Pulmonary artery endothelial cell (primary cell): Measurements from ENCODE around the gene HCCS. TPM values are rescaled to one million over a fixed set of nuclear protein-coding genes. Genes with fewer than 3 reads are reported as not detected.
A peak's percentile ranks its signal among the peaks of the same experiment; 100 is the strongest.

Experiments used
- DNase-seq: peaks from one replicate; pipeline ENCODE4 v3.0.0-alpha.2; 2011; ENCODE audit warnings: low read depth, low spot score
- total RNA-seq: library from RNA; depleted of rRNA; stranded (reverse); fragments of >200 nt; gene quantifications from 2 replicates; pipeline ENCODE4 v1.2.3, GENCODE V29; 2014

HCCS gene
- total RNA-seq: 38.9 and 39.3 TPM in 2 replicates

GRCh38 chrX:11111037-11111851, at the start of gene HCCS:
Gene HCCS, plus strand, starts transcription at chrX:11111332. Its CDS starts 729 bp downstream, at chrX:11112061.
- peak; percentile 22 for DNase-seq

- no peak for DNase-seq
These were observed 46.9 kb upstream of the HCCS start for GRCh38 chrX:11064276-11064675.

DNA sequence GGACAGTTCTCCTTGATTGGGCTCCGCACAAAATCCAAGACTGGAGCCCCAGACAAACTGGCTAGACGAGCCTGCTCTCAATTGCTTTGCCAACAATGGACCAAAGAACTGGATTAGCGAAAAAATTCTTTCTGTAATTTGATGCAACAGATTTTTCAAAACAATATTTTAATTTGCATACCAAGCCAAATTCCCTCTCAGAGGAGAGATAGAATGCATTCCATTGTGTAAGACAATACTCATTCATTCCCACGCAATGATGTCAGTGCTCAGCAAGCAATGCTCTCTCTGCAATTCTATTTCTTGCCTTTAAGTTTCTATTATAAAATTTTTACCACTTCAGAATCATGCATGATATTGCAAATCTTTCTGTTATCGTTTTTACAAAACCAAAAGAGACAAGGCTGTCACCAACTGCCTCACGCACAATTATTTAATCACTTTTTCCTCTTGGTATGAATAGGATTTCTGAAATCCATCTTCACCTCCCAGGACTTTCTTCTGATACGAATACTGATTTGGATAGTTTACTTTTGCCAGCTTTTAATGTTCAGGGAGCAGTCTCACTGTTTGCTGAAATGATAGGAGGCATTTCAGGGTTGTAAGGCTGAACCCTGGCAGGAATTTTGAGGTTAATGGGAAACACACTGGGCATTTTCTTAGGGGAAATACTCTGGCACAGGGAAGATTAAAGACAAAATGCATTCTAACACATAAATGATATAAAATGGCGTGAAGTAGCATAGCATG, 46.1 kb upstream of the HCCS start:
- no peak for DNase-seq

- DNase-seq: no peak
These were observed 44.3 kb upstream of the HCCS start for GRCh38 chrX:11066812-11067211.

GRCh38 chrX:11073381-11073780, 37.8 kb upstream of the HCCS start:
- no peak for DNase-seq

DNA sequence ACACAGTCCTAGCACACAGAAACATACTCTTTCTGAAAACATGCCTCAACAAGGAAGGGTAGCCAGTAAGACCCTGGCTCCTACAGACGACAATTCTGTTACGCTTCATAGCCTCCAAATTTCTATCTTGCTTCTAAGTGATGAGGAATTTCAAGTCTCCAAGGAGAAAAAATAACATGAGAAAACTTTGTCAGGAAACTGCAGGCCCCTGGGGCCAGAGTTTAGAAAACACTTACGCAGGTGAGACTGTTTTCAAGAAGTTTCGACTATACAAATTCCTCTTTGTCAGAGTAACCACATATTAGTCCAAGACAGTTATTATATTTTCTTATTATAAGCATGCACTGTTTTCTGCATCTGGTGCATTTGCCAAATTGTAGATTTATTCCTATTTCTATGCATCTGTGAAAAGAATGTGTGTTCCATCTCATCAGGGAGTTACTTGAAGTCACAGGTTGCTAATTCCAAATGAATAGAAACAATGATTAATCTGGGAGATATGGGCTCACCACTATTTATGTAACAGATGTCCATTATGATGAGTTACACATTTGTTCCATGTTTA, 30.3 kb upstream of the HCCS start:
- DNase-seq: no peak

- DNase-seq: no peak
These were observed 29.6 kb upstream of the HCCS start for GRCh38 chrX:11081511-11081910.

DNA sequence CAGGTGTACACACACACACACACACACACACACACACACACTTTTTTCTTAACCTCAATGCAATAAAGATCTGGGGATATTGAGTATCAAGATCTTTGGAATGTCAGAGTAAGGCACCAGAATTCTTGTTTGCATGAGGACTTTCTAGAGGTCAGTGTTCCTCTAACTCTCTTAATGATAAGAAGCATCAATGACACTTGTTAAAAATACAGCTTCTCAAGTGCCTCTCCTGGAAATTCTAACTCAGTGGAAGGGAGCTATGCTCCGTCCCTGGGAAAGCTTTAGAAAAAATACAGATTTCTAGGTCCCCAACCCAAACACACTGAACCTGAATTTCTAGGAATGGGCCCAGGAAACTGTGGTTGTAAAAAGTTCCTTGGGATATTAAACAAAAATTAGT, 25.8 kb upstream of the HCCS start:
- DNase-seq: no peak

DNA sequence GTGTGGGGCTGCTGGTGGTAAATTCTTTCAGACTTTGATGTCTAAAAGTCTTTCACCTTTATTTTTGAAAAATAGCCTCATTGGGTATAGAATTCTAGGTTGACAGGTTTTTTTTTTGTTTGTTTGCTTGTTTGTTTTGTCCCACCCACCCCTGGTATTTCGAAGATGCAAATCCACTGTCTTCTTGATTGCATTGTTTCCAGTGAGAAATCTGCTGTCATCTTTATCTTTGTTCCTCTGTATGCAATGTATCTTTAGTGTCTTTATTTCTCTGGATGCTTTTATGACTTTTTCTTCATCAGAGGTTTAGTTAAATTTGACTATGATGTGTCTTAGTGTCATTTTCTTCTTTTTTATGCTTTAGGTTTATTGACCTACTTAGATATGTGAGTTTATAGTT, 21.3 kb upstream of the HCCS start:
- DNase-seq: no peak

GRCh38 chrX:11097933-11098332, 13.2 kb upstream of the HCCS start:
- DNase-seq: no peak

- DNase-seq: no peak
These were observed 11.7 kb upstream of the HCCS start for GRCh38 chrX:11099465-11099864.

DNA sequence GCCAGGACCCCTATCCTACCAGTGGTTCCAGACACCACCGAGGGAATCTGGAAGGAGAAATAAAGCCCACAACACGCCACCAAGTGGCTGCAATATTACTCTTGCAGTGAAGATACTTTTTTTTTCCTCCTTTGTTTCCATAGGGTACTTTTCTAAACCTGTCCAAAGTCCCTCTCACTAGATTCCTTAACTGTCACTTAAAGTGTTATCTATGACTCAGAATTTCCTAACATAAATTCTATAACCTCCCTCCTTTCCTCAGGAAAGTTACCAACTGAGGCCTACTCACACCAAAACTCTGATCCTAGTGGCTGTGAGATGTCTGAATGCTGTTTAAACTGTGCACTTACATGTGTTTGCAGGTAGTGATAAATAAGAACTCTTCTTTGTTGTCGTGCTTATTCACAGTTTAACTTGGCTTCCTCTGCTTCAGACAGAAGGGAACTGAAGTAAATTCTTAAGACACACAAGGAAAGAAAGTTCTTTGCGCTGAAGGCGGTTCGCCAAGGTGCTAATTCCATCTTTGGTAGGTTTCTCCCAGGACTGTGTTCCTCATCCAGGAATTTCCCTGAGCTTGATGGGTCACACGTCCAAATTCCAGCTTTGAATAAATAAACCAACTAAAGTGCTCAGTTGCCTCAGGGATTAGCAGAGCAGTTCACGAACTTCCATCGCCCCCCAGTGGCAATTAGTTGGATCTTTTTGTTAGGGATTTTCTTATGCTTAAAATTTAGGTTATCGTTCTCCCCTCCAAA, 10.7 kb upstream of the HCCS start:
- DNase-seq: no peak

- no peak for DNase-seq
These were observed 8.1 kb upstream of the HCCS start for GRCh38 chrX:11103006-11103405.

DNA sequence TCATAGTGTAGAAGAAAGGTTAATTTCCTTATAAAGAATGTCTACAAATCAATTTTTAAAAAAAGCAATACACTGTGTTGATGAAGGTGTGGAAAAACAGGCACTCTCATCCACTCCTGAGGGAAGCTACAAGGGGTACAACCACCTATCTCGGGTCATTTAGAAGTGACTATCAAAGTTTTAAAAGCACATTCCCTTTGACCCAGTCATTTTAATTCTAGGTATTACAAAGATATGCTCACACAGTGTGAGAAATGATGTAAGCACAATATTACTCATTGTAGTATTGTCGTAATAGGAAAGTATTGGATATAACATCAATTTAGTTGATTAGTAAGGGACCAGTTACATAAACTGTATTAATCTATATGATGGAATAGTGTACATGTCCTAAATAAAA, 7.4 kb upstream of the HCCS start:
- no peak for DNase-seq

GRCh38 chrX:11105080-11105479, 6.1 kb upstream of the HCCS start:
- DNase-seq: no peak

DNA sequence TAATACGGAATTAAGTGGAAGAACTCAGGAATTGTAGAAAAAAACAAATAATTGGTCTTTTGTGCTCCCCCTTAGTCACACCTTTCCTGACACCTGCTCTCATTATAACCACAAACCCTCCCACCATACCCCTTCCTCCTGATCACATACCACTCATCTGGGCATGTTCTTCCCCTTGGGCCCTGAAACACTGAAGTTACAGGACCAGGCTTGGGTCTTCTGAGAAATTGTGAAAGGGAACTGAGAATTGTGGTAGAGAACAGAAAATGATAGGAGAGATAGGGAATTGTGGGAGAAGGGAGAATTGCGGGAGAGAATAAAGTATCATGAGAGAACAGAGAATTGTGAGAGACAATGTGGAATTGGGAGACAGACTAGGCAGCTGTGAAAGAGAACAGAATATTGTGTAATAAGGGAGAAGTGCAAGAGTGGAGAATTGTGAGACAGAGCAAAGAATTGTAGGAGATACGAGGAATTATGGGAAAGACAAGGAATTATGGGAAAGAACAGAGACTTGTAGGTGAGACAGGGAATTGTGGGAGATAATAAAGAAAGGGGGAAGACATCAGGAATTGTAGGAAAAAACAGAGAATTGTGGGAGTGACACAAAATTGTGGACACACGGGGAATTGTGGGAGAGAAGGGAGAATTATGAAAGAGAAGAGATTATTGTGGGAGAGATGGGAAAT, 2.7 kb upstream of the HCCS start:
- no peak for DNase-seq

GRCh38 chrX:11109968-11110367, 1.2 kb upstream of the HCCS start:
- no peak for DNase-seq

- DNase-seq: no peak
These were observed 815 bp downstream of the HCCS start for GRCh38 chrX:11111947-11112346.

- no peak for DNase-seq
These were observed 2.6 kb downstream of the HCCS start for GRCh38 chrX:11113731-11114130.

GRCh38 chrX:11117745-11118144, 6.6 kb downstream of the HCCS start:
- no peak for DNase-seq

GRCh38 chrX:11119313-11119943, 8.3 kb downstream of the HCCS start:
- no peak for DNase-seq
